Epidermal melanocyte (primary cell): ENCODE measurements around the gene LRRC58.
"Not testable (repeated sequence)": the region's sequence is repeated elsewhere in the genome, so short reads cannot be mapped to it uniquely, and the experiment has no call there.

Experiments
- DNase-seq: peaks from one replicate; pipeline ENCODE4 v3.0.0; 2011; ENCODE audit warnings: low spot score; ENCODE audit not compliant: insufficient read length

The LRRC58 gene

DNA sequence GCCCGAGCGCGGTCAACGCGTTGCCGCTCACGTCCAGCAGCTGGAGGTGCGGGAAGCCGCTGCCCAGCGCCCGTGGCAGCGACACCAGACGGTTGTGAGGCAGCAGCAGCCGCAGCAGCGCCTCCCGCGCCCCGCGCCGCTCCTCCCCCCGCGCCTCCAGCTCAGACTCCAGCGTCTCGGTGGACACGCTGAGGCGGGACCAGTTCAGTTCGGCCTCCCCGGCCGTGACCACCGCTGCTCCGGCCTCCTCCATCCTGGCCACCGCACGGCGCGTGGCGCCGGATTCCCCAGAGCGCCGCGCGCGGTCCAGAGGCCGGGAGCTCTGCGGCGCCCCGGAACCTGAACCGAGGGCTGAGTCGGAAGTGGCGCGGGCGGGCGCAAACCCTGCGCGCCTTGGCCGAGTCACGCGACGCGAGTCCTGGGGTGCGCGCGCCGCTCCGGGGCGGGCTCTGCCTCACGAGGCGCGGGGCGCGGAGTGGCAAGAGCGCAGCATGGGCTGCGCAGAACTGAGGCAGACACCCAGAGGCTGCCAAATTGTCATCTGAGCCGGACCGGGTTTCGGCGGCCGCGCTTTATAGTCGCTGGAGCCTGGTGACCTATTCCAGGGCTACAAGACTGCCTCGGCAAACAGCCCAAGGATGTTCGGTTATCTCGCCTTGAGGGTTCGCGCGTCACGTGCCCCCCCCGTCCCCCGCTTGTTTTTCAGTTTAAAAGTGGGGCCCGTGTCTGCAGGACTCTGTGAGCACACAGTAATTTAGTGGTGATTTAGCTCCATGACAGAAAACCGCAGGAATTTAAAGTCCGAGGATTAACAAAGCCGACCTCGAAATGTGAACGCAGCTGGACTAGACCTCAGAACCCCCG is at the start of gene LRRC58:
TSS of gene LRRC58 (minus strand) at position 364 of the 864 bp plus-strand sequence. CDS start at position 253, 111 bp downstream.
- peak; percentile 76 for DNase-seq

DNA sequence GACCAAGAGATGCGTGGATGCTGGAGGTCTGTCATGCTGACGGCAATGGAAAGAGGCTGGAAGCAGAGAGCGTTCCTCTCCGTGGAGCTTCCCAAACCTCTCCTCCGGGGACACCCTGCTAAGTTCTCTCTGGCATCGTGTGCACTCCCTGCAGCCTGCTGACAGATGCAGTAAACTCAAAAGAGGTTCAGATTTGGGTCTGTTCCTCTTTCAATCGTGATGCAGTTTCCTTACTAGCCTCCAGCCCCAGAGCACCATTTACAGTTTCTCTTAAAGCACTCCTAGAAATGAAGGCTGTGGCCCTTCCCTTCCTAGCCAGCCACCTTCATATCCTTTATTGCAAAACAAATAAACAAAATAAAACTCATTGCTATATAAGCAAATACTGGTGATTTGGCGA is 47.3 kb upstream of the LRRC58 start:
- DNase-seq, result no peak

DNA sequence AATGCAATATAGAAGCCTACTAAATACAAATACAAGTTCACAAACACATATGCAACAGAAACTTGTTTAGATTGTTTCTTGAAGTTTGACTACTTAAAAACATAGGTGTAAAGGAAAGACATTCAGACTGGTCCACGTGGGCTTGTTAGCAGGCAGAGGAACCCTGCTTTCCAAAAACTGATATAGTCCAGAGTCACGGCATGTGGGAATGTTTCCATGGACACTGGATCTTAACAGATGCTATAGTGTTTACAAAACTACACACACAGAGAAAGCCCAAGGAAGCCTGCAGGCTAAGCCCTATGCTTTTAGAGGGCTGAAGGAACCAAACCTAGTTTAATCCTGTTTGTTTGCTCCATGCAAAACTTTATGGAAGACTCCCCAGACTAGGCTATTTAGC is 45.2 kb upstream of the LRRC58 start:
- no peak for DNase-seq

DNA sequence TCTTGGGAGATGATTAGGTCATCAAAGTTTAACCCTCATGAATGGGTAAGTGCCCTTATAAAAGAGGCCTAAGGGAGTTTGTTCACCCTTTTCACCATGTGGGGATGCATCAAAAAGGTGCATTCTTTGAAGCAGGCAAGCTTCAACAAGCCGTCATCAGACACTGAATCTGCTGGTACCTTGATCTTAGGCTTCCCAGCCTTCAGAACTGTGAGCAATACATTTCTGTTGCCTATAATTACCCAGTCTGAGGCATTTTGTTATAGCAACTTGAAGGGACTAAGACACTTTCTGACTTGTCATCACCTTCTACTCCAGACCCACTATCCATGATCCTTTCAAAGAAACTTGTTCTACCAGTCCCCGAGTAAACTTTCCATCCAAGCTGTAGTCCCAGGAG is 44.6 kb upstream of the LRRC58 start:
- DNase-seq, result no peak

- no peak for DNase-seq
These were observed 44.1 kb upstream of the LRRC58 start for GRCh38 chr3:120393243-120393642.

DNA sequence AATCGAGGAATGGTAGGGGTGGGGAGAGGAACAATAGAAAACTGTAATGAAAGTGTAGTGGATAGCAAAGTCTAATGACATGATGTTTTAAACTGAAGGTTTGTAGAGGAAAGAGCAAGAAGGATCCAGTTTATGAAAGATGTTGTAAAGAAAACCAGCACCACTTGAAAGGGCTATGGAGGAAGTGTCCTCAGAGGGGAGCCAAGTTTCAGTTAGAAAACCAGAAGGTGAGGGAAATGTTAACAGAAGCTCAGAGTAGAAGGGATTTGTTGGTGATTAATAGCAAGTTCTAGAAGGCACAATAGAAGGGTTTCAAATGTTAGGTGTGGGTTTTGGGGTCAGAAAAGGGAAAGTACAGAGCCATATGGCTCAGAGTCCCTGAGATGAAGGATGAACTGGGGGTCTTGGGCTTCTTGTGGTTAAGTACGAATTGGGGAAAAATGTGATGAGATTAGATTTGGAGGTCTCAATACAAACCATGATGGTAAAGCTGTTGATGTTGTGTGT is 33.8 kb upstream of the LRRC58 start:
- no peak for DNase-seq

DNA sequence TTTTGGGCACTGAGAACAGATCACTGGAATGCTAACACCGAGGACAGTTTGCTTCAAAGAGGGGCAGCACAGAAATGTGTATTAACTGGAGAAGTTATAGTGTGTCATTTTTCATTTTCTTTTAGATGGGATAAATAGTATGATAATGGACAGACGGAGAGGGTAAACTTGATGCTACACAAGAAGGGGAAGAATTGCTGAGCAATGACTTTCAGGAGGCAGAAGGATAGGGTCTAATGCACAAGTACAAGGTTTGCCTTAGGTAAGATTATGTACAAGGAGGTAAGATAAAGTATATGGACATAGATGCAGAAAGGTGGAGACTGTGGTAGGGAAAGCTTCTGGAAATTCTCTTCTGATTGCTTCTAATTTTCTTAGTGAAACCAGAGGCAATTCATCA is 32.3 kb upstream of the LRRC58 start:
- DNase-seq, result no peak

DNA sequence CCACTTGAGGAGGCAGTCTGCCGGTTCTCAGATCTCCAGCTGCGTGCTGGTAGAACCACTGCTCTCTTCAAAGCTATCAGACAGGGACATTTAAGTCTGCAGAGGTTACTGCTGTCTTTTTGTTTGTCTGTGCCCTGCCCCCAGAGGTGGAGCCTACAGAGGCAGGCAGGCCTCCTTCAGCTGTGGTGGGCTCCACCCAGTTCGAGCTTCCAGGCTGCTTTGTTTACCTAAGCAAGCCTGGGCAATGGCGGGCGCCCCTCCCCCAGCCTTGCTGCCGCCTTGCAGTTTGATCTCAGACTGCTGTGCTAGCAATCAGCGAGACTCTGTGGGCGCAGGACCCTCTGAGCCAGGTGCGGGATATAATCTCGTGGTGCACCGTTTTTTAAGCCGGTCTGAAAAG is 28.8 kb upstream of the LRRC58 start:
- DNase-seq, result not testable (repeated sequence)

DNA sequence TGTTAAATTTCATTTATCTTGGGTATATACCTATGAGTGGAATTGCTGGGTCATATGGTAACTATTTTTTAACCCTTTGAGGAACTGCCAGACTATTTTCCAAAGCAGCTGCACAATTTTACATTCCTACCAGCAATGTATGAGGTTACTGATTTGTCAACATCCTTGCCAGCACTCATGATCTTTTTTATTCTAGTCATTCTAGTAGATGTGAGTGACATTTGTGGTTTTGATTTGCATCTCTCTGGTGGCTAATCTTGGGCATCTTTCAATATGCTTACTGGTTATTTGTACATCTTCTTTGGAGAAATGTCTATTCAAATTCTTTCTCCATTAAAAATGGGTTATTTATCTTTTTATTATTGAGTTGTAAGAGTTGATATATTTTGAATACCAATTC is 21.3 kb upstream of the LRRC58 start:
- no peak for DNase-seq

GRCh38 chr3:120369037-120369467 is 19.9 kb upstream of the LRRC58 start:
- DNase-seq, result no peak

GRCh38 chr3:120368172-120368571 is 19.0 kb upstream of the LRRC58 start:
- no peak for DNase-seq

DNA sequence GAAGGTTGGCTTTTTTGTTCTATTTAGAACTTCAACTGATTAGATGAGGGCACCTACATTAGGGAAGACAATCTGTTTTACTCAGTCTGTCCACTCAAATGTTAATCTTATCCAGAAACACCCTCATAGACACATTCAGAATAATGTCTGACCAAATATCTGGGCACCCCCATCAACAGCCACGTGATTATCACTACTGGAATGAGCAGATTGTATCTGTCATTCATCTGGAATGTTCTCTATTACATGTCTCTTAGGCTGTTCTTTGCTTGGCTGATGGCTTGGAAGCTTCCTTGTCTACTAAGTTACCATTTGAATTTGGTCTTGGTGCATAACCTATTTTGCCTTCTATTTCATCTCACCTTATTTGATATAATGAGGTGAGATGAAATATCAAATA is 15.7 kb upstream of the LRRC58 start:
- DNase-seq, result no peak

DNA sequence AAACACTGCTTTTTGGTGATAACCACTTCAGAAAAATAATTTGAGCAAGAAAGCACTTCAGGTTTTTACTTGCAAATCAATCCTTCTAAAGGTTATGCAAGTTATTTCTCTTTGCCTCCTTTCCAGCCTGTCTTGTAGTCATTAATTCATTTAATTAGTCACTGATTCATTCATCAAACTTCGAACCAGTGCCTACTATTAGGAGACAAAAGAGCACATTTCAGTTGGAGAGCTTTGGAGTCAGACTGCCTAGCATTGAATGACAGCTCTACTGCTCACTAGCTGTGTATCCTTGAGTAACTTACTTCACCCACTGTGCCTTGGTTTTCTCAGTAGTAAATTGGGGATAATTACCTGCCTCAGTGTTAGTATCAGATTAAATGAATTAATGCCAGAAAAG is 14.9 kb upstream of the LRRC58 start:
- DNase-seq, result no peak

GRCh38 chr3:120357807-120358206 is 8.7 kb upstream of the LRRC58 start:
- no peak for DNase-seq

- DNase-seq, result no peak
These were observed 6.3 kb upstream of the LRRC58 start for GRCh38 chr3:120355486-120355885.

DNA sequence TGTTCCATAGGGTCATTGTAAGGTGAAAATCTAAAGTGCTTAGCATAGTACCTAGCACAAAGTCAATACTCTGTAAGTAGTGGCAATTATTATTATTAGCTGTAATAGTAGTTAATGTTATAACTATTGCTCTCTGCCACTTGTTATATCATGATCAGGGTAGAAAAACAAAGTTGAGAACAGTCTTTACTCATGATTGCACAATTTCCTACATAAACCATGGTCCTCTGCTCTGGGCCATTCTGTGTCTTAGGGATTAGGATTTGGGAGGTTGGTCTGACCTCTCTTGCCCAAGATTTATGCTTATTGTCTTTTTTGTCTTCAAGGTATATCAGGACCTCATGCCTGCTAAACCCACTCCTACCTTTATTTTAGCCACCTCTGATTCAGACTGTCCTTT is 4.3 kb upstream of the LRRC58 start:
- DNase-seq, result no peak

DNA sequence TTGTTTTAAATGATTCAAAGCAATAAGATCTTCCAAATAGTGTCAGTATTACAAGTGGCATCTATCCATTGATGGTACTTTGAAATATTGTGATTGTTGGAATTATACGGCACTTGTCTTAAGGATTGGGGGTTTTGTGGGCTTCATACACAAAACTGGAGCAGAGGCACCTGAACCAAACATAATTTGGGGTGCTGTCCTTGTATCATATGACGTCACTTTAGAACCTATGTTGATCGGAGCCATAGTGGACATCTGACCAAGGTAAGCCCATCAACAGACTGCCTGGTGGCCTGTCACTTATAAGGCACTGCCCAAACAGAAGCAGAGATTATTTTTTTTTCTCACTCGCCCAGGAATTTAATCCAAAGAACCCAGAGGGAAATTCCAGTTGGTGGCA is 2.9 kb upstream of the LRRC58 start:
- no peak for DNase-seq

DNA sequence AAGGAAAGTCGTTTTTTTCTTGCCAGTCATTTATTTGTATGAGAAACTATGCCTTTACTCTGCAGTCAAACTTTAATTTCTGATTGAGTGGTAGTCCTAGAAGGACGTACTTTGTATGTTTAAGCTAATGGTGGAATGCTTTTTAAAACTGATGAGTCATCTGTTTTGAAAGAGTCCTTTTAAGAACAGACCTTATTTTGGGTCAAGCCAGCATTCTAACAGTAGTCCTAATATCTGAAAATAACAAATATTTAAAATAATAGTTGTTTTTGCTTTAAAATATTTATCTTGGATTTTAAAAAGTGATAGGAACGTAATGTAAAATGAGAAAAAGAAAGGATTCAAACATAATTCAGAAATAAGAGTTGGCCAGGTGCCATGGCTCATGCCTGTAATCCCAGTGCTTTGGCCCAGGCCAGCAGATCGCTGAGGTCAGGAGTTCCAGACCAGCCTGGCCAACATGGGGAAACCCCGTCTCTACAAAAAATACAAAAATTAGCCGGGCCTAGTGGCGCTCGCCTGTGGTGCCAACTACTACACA is 1.3 kb upstream of the LRRC58 start:
- peak; percentile 40 for DNase-seq

- no peak for DNase-seq
These were observed 636 bp upstream of the LRRC58 start for GRCh38 chr3:120349855-120350125.

- DNase-seq, result no peak
These were observed 826 bp downstream of the LRRC58 start for GRCh38 chr3:120348065-120348990.

- DNase-seq, result no peak
These were observed 4.8 kb downstream of the LRRC58 start for GRCh38 chr3:120344349-120344748.
